ENCODE results near the gene MRPL19.
"Not testable (repeated sequence)": the region's sequence is repeated elsewhere in the genome, so short reads cannot be mapped to it uniquely, and the experiment has no call there.

The MRPL19 gene

GRCh38 chr2:75675908-75676307 is 29.3 kb downstream of the MRPL19 start:
- no peak for DNase-seq

GRCh38 chr2:75676464-75676863 is 29.9 kb downstream of the MRPL19 start:
- DNase-seq, result no peak

GRCh38 chr2:75679556-75679955 is 33.0 kb downstream of the MRPL19 start:
- DNase-seq, result no peak

- no peak for DNase-seq
Measured at GRCh38 chr2:75680402-75680801, 33.8 kb downstream of the MRPL19 start.

- not testable (repeated sequence) for DNase-seq
Measured at GRCh38 chr2:75683430-75683829, 36.8 kb downstream of the MRPL19 start.

GRCh38 chr2:75688196-75688595 is 41.6 kb downstream of the MRPL19 start:
- DNase-seq, result no peak

GRCh38 chr2:75698918-75699317 is 52.3 kb downstream of the MRPL19 start:
- no peak for DNase-seq

GRCh38 chr2:75702593-75702992 is 56.0 kb downstream of the MRPL19 start:
- DNase-seq, result no peak

GRCh38 chr2:75703589-75704287 is 57.2 kb downstream of the MRPL19 start:
- no peak for DNase-seq

GRCh38 chr2:75705921-75706320 is 59.3 kb downstream of the MRPL19 start:
- DNase-seq, result no peak

- DNase-seq, result no peak
Measured at GRCh38 chr2:75707901-75708300, 61.3 kb downstream of the MRPL19 start.

- DNase-seq, result no peak
Measured at GRCh38 chr2:75709297-75709696, 62.7 kb downstream of the MRPL19 start.

- no peak for DNase-seq
Measured at GRCh38 chr2:75710220-75710576, 63.6 kb downstream of the MRPL19 start.

GRCh38 chr2:75710577-75711253 is 64.1 kb downstream of the MRPL19 start, which contains the start of gene GCFC2:
TSS of gene GCFC2 (minus strand) at chr2:75710915. CDS start at chr2:75710855, 60 bp downstream.
- peak; percentile 77 for DNase-seq

- not testable (repeated sequence) for DNase-seq
Measured at GRCh38 chr2:75711590-75711989, 65.0 kb downstream of the MRPL19 start.

GRCh38 chr2:75716406-75716805 is 69.8 kb downstream of the MRPL19 start:
- no peak for DNase-seq

GRCh38 chr2:75719616-75720015 is 73.0 kb downstream of the MRPL19 start:
- DNase-seq, result no peak

GRCh38 chr2:75720525-75720924 is 73.9 kb downstream of the MRPL19 start:
- no peak for DNase-seq

- DNase-seq, result no peak
Measured at GRCh38 chr2:75722687-75723086, 76.1 kb downstream of the MRPL19 start.

- no peak for DNase-seq
Measured at GRCh38 chr2:75728614-75729419, 82.2 kb downstream of the MRPL19 start.

- DNase-seq, result no peak
Measured at GRCh38 chr2:75729861-75730260, 83.3 kb downstream of the MRPL19 start.

GRCh38 chr2:75736276-75736675 is 89.7 kb downstream of the MRPL19 start:
- no peak for DNase-seq

- DNase-seq, result no peak
Measured at GRCh38 chr2:75737961-75738360, 91.4 kb downstream of the MRPL19 start.

Measured in NCI-H226 (cell line).